ENCODE results near the gene NAALADL2. TPM values are rescaled to one million over a fixed set of nuclear protein-coding genes. Genes with fewer than 3 reads are reported as not detected.

Gene NAALADL2
- total and polyA plus RNA-seq, 9 of the 15 experiments (the other 6 are each of a cell fraction or from before 2014, with no cell fraction given) = 0.29 to 1.1 (median 0.79) TPM; not detected in 1

DNA sequence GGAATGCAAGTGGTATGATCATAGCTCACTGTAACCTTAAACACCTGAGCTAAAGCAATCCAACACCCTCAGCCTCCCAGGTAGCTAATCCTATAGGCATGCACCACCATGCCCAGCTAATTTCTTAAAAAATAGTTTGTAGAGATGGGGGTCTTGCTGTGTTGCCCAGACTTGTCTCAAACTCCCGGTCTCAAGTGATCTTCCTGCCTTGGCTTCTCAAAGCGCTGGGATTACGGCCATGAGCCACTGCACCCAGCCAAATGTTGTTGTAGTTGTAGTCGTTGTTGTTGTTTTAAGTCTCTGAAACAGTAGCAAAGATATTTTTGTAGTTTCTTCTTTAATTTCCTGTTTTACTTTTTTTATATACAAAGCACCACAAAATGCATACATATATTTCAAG, 616.6 kb downstream of the NAALADL2 start:
- no peaks in the 10 kb centered on the region for H3K9me1 ChIP-seq (ENCODE audit: control insufficient read depth, insufficient read depth, low read length)
- ATAC-seq (no peak), DNase-seq (ENCODE audit: extremely low read depth in 1 of 4, low spot score in 3 of 4) (no peak), FAIRE-seq (no peak)
- TF ChIP-seq MAFK (IDR thresholded peaks at IDR 0.05; ENCODE audit: low read length) = no peak
- no peak for TF ChIP-seq FOXA1 (IDR thresholded peaks at IDR 0.05; ENCODE audit: borderline replicate concordance)
- no peak for TF ChIP-seq ZZZ3 (IDR thresholded peaks at IDR 0.05)
- no peak for TF ChIP-seq HMG20A (CRISPR knock-in tag; conservative IDR thresholded peaks at IDR 0.05)
- TF ChIP-seq NR1H2 (CRISPR knock-in tag; IDR thresholded peaks at IDR 0.05) = no peak
- TF ChIP-seq, protein P1, sequence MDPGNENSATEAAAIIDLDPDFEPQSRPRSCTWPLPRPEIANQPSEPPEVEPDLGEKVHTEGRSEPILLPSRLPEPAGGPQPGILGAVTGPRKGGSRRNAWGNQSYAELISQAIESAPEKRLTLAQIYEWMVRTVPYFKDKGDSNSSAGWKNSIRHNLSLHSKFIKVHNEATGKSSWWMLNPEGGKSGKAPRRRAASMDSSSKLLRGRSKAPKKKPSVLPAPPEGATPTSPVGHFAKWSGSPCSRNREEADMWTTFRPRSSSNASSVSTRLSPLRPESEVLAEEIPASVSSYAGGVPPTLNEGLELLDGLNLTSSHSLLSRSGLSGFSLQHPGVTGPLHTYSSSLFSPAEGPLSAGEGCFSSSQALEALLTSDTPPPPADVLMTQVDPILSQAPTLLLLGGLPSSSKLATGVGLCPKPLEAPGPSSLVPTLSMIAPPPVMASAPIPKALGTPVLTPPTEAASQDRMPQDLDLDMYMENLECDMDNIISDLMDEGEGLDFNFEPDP (CRISPR knock-in tag; IDR thresholded peaks at IDR 0.05) = no peak
- TF ChIP-seq, protein P2, sequence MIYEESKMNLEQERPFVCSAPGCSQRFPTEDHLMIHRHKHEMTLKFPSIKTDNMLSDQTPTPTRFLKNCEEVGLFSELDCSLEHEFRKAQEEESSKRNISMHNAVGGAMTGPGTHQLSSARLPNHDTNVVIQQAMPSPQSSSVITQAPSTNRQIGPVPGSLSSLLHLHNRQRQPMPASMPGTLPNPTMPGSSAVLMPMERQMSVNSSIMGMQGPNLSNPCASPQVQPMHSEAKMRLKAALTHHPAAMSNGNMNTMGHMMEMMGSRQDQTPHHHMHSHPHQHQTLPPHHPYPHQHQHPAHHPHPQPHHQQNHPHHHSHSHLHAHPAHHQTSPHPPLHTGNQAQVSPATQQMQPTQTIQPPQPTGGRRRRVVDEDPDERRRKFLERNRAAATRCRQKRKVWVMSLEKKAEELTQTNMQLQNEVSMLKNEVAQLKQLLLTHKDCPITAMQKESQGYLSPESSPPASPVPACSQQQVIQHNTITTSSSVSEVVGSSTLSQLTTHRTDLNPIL (CRISPR knock-in tag; IDR thresholded peaks at IDR 0.05) = no peak
- TF ChIP-seq, protein P3, sequence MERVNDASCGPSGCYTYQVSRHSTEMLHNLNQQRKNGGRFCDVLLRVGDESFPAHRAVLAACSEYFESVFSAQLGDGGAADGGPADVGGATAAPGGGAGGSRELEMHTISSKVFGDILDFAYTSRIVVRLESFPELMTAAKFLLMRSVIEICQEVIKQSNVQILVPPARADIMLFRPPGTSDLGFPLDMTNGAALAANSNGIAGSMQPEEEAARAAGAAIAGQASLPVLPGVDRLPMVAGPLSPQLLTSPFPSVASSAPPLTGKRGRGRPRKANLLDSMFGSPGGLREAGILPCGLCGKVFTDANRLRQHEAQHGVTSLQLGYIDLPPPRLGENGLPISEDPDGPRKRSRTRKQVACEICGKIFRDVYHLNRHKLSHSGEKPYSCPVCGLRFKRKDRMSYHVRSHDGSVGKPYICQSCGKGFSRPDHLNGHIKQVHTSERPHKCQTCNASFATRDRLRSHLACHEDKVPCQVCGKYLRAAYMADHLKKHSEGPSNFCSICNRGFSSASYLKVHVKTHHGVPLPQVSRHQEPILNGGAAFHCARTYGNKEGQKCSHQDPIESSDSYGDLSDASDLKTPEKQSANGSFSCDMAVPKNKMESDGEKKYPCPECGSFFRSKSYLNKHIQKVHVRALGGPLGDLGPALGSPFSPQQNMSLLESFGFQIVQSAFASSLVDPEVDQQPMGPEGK (CRISPR knock-in tag; IDR thresholded peaks at IDR 0.05; ENCODE audit: borderline replicate concordance) = no peak
- TF ChIP-seq ELF1 (tag; IDR thresholded peaks at IDR 0.05) = no peak
- no peak for TF ChIP-seq STAG1 (CRISPR knock-in tag; IDR thresholded peaks at IDR 0.05; ENCODE audit: borderline replicate concordance)
- TF ChIP-seq, protein P4, sequence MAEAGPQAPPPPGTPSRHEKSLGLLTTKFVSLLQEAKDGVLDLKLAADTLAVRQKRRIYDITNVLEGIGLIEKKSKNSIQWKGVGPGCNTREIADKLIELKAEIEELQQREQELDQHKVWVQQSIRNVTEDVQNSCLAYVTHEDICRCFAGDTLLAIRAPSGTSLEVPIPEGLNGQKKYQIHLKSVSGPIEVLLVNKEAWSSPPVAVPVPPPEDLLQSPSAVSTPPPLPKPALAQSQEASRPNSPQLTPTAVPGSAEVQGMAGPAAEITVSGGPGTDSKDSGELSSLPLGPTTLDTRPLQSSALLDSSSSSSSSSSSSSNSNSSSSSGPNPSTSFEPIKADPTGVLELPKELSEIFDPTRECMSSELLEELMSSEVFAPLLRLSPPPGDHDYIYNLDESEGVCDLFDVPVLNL (CRISPR knock-in tag; IDR thresholded peaks at IDR 0.05; ENCODE audit: low read depth) = no peak
- no peak for TF ChIP-seq NFYB (IDR thresholded peaks at IDR 0.05; ENCODE audit: extremely low read depth, insufficient read length)
- no peak for TF ChIP-seq ZNF444 (CRISPR knock-in tag; IDR thresholded peaks at IDR 0.05)
- TF ChIP-seq, protein P5, sequence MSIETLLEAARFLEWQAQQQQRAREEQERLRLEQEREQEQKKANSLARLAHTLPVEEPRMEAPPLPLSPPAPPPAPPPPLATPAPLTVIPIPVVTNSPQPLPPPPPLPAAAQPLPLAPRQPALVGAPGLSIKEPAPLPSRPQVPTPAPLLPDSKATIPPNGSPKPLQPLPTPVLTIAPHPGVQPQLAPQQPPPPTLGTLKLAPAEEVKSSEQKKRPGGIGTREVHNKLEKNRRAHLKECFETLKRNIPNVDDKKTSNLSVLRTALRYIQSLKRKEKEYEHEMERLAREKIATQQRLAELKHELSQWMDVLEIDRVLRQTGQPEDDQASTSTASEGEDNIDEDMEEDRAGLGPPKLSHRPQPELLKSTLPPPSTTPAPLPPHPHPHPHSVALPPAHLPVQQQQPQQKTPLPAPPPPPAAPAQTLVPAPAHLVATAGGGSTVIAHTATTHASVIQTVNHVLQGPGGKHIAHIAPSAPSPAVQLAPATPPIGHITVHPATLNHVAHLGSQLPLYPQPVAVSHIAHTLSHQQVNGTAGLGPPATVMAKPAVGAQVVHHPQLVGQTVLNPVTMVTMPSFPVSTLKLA (conservative IDR thresholded peaks at IDR 0.05) = no peak
- no peak for TF ChIP-seq ZNF316 (IDR thresholded peaks at IDR 0.05)
- TF ChIP-seq TCF7 (IDR thresholded peaks at IDR 0.05; ENCODE audit: borderline replicate concordance) = no peak
- H3K9ac ChIP-seq (ENCODE audit: insufficient read depth in 1 of 2, low read depth in 2 of 2, low read length in 2 of 2) = no peak overlapping the region
- intact Hi-C loops (cut with micrococcal nuclease) = no loop called here
- 0% methylated on average over 4 of the region's 4 CpGs for WGBS (ENCODE audit: insufficient coverage, low coverage, missing lambda C conversion rate)
- no peak overlapping the region for H3K27ac ChIP-seq (ENCODE audit: extremely low read depth, low read depth, low read length)
- H3K4me2 ChIP-seq (ENCODE audit: insufficient read depth, low read length) = no peak overlapping the region
- no peaks in the 10 kb centered on the region for H3K27me3 ChIP-seq (ENCODE audit: control insufficient read depth in 2 of 2, insufficient read depth in 2 of 2, low read length in 2 of 2)
- no peaks in the 10 kb centered on the region for H3K79me2 ChIP-seq (ENCODE audit: control insufficient read depth, insufficient read depth, low read length)
- ChIA-PET POLR2A (no interaction called here), CTCF (ENCODE audit: low intra/inter-chr PET ratio) (no interaction called here)
- H3K4me3 ChIP-seq = no peak overlapping the region
- H3K36me3 ChIP-seq (ENCODE audit: control insufficient read depth, insufficient read depth, low read length) = no peaks in the 10 kb centered on the region
- no peaks in the 10 kb centered on the region for H3K4me1 ChIP-seq (replicated peaks in 1 of 2; ENCODE audit: control insufficient read depth in 2 of 2, insufficient read depth in 2 of 2, low read length in 2 of 2)
- BruUV-seq (replicated peaks) = no TSS peak
- H3K9me3 ChIP-seq (replicated peaks; ENCODE audit: control insufficient read depth, insufficient read depth, low read depth, low read length) = no peaks in the 10 kb centered on the region
- in situ Hi-C loops (cut with MboI) = no loop called here
- H4K20me1 ChIP-seq (replicated peaks; ENCODE audit: control insufficient read depth, insufficient read depth, low read length) = no peaks in the 10 kb centered on the region
- no peak overlapping the region for H2AFZ ChIP-seq (ENCODE audit: low read depth, low read length)
